GM21367 (cell line): ENCODE data around the gene AQP7.
"Not testable (repeated sequence)": the region's sequence is repeated elsewhere in the genome, so short reads cannot be mapped to it uniquely, and the experiment has no call there.

Source experiments
- ATAC-seq: cut with Tn5 transposase; IDR thresholded peaks from one replicate; pipeline ENCODE4 v1.9.1; 2021; ENCODE audit not compliant: unreplicated experiment

AQP7 gene

DNA sequence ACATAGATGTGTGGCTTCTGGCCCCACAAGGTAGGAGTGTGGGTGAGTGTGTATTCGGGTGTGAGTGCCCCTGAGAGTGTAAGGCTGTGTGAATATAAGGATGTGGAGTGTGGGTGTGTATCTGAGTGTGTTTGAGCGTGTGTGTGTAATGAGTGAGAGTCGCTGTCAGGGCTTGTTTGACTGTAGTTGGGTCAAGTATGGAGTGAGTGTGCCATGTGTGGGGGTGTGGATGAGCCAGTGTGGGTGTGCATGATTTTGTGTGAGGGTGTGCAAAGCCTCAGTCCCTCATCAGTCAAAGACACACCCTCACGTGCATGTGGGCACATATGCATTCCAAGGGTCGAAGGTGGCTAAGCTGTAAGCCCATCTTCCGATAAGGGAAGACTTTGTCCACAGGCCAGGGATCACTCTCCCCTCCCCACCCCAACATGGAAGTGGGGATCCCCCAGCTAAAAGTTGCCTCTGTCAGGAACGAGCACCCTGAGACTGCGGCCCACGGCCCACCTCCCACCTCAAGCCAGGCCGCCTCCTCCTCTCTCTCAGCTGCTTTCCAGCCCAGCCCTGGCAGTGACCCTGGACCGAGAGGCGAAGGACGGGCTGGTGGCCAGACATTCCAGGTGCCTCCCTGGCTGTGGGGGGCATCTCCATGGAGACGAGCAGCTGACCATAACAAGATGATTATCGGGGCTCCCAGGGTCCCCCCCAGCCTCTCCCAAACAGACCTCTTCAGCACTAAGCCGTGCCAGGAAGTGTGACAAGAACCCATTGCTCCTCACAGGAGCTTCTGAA, 32.1 kb upstream of the AQP7 start:
- no peak for ATAC-seq

DNA sequence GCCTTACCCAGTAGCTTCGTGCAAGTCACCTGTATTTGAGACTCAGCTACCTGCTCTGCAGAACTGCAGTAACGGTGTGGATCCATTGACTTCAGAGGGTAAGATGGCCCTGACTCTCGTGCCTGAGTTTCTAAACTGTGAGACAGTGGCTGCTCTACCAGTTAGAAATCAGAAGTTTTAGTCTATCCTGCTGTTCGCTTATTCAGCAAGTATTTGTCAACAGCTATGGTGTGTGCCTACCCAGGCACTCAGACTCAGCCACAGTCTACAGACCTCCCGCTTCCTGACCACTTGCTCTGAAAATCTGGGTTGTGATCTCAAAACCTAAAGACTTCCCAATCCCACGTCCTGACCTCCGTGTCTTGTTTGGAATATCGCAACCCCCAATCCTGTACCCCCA, 31.5 kb upstream of the AQP7 start:
- ATAC-seq: no peak

DNA sequence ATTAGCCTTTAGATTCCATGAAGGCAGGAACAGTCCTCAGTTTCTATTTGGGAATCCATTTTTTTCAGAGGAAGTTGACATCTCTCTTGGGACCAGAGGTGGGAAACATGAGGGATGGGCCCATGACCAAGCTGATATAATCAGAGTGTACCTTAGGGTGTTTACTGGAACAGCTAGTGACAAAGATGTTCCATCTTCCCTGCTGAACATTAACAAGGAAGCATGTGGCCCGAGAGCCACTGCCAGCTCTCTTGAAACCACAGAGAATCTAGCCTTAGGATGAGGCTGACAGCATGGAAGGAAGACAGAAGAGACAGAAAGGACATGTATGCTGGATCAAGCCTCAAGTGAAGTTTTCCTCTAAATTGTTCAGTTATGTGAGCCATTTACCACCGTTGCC, 29.1 kb upstream of the AQP7 start:
- ATAC-seq: no peak

DNA sequence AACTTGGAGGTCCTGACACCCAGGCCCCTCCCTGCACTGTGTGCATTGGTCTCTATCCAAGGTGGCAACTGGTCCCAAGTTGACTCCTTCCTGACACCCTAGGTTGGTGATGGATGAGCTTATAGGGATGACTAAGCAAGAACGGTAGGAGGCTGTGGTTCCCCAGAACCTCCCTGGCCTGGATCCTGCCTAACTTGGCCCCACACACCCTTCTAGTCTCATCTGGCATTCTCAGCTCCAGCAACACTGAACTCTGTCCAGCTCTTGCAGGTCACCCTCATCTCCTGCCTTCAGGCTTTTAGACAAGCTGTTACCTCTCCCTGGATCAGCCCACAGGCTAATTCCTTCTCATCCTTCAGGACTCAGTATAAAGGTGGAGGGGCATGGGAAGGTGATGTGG, 28.6 kb upstream of the AQP7 start:
- ATAC-seq: no peak

DNA sequence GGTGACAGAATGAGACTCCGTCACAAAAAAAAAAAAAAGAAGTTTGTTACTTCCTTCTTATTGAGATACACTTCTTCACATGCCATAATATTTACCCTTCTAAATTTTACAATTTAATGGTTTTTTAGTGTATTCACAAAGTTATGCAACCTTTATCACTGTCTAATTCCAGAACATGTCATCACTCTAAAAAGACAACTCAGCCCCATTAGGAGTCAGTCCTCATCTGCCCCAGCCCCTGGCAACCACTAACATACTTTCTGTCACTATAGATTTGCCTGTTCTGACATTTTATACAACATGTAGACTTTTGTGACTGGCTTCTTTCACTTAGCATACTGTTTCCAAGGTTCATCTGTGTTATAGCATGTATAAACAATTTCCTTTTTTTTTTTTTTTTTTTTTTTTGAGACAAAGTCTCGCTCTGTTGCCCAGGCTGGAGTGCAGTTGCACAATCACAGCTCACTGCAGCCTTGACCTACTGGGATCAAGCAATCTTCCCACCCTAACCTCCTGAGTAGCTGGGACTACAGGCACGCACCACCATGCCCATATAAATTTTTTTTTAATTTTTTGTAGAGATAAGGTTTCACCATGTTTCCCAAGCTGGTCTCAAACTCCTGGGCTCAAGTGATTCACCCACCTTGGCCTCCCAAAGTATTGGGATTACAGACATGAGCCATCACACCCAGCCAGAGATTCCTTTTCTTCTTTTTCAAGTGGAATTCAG, 27.1 kb upstream of the AQP7 start:
- ATAC-seq: no peak

DNA sequence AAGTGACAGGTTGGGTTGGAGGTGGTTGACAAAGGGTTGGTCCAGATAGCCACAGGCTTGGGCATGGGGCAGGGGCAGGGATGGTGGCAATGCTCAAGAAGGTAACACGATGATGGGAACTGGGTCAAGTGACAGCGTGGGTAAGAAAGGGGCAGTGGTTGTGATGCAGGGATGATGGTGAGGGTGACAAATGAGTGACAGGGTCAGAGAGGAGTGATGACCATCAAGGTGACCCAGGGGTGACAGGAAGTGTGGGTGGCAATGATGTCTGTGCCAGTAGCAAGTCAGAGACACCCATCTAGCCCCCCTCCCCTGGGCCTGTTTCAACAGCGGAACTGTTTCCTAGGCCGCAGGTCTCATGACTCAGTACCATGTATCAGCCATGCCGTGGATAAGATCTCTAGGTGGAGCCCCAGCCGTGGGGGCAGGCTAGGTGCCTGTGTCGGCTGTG, 24.5 kb upstream of the AQP7 start:
- ATAC-seq: no peak

DNA sequence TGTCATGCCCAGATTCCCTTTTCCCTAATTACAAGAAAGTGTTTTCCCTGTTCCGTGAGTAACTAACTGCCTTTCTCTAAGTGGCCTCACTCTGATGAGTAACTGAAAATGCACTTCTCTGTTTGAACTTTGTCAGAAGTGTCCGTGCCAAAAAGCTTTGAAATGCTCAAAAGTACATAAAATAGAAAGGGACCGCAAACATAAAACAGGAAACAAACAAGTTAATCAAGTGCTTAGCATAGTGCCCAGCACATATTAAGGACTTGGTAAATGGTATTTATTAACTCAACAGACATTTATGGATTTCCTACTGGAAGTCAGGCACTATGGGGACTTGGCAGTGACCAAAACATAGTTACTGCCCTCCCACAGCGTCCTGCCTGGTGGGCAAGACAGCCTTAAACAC, 22.8 kb upstream of the AQP7 start:
- ATAC-seq: no peak

DNA sequence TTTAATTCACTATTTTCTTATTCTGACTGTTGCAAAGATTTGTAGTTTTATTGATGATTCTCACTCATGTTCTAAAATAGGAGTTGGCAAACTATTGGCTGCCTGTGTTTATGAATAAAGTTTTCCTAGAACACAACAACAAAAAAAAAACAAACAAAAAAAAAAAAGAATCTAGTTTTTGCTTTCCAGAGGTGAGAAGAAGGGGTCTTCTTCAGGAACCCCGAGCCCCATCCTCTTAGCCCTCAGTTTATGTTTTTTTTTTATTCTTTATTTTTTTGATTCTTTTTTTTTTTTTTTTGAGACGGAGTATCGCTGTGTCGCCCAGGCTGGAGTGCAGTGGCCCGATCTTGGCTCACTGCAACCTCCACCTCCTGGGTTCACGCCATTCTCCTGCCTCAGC, 22.1 kb upstream of the AQP7 start:
- not testable (repeated sequence) for ATAC-seq

DNA sequence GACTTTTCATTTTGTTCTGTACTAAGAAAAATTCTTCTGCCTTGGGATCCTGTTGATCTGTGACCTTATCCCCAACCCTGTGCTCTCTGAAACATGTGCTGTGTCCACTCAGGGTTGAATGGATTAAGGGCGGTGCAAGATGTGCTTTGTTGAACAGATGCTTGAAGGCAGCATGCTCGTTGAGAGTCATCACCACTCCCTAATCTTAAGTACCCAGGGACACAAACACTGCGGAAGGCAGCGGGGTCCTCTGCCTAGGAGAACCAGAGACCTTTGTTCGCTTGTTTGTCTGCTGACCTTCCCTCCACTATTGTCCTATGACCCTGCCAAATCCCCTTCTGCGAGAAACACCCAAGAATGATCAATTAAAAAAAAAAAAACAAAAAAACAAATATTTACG, 21.7 kb upstream of the AQP7 start:
- not testable (repeated sequence) for ATAC-seq

DNA sequence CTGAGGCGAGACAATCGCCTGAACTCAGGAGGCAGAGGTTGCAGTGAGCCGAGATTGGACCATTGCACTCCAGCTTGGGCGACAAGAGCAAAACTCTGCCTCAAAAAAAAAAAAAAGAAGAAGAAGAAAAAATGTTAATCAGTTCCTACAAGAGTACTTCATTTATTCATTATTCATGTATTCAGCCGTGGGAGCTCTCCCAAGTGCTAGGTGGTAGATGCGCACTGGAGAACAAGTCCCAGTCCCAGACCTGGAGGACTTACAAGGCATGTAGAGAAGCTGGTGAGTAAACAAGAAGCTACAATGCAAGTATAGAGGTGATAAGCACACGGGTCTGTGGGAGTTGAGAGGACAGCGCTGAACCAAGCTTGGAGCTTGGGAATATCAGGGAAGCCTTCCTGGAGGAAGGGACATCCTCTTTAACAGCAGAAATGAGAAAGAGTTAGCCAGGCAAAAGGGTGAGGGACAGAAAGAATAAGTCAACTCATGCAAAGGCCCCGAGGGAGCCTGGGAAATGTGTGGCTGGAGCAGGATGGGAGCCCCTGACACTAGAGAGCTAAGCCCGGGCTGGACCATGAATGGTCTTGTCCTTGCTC, 17.4 kb upstream of the AQP7 start:
- ATAC-seq: no peak

DNA sequence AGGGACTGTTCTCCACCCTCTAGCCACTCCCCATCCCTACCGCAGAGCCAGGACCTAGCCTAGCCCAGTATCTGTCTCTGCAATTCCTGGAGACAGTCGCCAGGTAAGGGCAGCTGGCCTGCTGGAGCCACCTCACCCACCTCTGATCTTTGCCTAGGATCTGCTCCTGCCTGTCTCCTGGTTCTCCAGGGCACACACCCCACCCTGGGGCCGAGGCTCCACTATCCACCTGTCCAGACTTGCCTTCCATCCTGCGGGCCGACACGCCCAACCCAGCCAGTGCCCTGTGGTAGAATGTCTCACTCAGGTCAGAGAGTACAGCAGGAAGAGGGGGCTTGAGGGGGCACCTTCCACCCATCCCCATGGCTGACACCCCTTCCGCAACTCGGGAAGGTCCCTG, 15.7 kb upstream of the AQP7 start:
- ATAC-seq: no peak

DNA sequence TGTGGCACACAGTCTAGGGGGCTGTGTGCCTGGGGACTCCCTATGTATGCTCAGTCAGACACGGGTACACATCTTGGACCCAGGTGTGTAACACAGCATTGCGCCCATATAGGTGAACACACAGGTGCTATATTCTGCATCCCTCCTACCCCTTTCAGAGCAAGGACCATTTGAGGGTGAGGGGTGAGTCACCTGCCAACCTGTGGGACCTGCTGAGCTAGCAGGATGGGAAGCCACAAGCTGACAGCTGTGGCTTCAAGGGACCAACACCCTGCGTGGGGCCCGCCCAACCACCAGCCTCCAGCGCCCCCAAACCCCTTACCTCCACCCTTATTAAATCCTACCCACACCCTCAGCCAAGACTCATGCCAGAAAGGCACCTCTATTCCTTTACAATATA, 14.6 kb upstream of the AQP7 start:
- ATAC-seq: no peak

DNA sequence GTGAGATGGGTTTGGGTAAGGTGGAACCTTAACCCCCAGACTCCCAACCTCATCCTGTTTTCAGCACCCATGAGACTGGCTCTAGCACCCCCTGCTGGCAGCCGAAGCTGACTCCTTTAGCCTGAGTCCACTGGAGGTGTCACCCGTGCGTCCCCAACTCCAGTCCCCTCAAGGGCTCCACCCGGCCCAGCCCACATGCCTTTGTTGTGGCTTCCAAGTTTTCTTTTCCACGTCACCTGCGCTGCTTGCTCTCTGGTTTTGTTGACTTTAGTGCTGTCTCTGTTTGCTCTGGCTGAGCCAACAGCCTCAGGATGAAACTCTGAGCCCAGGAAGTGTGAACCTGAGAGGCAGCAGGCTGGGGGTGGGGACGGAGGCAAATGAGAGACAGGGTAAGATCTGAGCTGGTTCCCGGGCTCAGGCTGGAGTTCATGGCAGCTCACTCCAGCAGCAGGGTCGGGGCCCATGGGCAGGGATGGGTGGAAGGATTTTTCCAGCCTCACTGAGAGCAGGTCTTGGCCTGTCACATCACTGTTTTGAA, 13.2 kb upstream of the AQP7 start:
- ATAC-seq: no peak

DNA sequence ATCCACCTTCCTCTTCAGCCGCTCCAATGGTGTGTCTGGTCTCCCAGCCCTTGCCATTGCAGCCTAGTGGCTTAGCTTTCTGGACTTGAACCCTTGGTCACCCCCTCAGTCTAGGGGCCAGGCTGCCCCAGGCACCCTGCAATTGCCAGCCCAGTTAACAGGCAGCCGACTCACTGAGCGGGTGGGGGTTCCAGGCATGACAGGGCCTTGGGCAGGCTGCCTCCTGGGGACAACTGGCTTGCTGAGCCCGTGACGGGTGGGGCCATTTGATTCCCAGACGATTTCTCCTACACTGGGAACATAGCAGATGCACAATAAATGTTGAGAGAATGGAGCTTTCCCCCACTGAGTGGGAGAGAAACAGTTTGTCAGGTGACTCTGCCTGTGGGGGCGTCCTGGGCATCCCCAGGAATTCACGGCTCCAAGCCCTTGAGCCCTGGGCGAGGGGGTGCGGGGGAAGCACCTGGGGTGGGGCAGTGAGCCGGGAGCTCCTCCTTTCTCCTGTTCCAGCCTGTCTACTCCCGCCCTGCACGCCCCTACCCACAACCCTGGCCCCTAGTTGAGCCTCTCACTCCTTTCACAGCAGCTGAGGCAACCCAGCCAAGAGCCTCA, 12.6 kb upstream of the AQP7 start:
- ATAC-seq: no peak

DNA sequence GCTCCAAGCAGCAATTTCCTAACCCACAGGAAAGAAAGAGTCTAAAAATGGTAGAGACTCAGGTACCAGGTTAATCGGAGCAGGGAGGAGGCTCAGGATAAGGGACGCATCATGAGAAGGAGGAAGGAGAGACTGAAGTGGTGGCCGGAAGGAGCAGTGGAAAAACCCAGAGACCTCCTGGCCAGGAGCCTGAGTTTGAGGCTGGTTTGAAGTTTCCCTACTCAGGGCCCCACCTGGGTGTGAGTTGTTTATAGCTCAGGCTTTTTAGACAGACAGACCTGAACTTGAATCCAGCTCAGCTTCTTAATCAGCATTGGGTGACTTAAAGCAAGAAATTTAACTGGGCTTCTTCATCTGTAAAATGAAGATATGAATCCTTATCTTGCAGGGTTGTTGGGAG, 11.9 kb upstream of the AQP7 start:
- ATAC-seq: no peak

DNA sequence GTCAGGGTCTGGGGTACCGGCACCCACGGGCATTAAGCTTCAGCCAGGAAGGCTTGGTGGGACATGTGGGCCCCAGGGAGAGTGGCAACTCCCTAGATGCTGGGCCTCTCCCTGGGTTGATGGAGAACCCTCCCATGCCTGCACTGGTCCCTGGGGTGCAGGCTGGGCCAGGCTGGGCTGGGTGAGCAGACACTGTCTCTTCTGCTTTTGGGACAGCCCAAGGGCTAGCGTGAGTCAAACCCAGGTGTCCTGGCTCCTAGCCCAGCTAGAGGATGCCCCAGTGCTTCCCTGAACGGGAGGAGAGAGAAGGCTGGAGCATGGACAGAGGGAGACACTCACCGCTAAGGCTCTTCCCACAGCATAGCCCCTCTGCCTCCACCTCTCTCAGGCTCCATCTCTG, 5.7 kb upstream of the AQP7 start:
- ATAC-seq: no peak

DNA sequence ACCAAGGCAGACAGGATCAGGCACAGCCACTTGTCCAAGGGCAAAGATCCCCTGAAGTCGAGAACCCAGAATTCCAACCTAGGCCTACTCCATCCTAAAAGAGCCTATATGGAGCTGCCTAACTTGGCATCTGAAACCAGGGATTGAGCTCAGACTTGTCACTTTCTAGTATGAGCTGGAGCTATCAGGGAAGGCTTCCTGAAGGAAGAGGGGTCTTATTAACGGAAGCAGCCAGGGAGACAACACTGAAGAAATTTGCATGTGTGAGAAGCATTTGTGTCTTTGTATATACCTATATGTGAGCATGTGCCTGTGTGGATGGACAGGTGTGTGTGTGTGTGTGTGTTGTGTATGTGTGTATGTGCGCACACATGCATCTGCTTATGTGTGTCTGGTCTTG, 4.7 kb upstream of the AQP7 start:
- ATAC-seq: no peak

DNA sequence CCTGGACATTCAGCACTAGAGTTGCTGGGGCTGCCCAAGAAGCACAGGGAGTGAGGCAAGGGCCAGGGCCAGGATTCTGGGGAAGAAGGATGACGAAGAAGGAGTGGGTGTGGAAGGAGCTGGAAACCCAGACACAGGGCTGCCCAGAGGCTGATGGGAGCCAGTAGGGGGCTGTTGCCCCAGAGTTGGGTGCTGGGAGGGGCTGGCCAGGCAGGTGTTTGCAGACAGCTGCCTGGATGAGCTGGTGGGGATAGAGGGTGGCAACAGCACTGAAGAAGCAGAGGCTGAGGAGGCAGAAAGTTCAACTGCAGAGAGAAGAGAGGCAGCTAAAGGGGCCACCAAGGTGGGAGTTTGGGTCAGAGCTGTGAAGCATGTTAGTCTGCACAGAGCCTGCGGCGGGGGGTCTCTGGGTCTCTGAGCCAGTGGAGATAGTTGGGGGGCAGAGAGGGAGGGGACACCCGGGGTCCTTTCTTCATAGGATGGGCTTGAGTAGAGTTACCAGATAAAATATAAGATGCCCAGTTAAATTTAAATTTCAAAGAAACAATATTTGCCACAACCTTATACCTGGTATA, 2.5 kb upstream of the AQP7 start:
- no peak for ATAC-seq

DNA sequence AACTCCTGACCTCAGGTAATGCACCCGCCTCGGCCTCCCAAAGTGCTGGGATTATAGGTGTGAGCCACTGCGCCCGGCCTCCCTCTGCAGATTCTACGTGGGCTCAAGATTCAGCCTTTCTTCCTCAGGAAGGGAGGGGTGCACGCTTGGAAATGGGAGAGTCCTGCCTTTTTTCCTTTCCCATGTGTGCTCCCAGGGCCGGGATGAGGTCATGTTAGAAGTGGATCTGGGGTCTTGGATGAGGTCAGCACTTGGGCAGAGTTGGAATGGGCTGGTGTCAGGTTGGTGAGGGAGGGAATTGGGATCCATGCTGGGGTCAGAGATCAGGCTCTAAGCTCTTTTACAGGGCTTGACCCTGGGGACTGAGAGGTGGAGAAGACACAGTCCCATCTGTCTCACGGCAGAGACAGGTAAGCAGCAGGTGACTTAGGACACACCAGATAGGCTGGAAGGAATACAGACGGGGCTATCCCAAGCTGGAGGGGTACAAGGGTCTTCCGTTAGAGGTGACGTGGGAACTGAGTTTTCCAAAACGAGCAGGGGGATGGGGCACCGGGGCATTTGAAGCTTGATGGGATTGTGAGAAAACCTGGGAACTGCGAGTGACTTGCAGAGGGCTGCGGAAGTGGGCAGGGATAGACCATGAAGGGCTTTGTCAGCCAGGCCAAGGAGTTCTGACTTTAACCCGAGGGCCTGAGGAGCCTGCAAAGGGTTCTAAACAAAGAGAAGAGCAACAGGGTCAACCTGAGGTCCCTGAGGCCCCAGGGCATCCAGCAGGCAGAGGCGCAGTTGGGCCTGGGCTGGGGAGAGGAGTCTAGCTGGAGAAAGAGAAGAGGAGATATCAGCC, 1.8 kb upstream of the AQP7 start:
- no peak for ATAC-seq

DNA sequence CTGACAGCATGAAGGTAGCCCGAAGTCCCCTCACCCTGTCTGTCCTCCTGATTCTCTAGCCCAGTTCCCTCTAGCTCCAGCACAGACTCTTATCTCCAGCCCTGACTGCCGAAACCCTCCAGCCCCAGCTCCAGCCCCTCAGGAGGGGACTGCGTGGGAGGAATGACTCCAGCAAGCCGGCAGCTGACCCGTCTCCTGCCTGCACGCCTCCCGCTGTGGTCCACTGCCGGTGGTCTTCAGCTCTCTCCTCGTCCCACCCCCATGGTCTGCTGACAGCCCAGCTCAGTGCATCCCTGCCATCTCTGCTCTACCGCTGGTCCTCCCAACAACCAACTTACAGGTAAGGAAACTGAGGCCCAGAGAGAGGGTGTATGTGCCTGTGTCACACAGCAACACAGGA, 559 bp downstream of the AQP7 start:
- ATAC-seq: not testable (repeated sequence)
